HG03354 (cell line): ENCODE measurements around the gene HEATR5B.
"Not testable (repeated sequence)": the region's sequence is repeated elsewhere in the genome, so short reads cannot be mapped to it uniquely, and the experiment has no call there.

Source experiments
- ATAC-seq: cut with Tn5 transposase; IDR thresholded peaks from one replicate; pipeline ENCODE4 v1.9.1; 2021; ENCODE audit warnings: mild to moderate bottlenecking; ENCODE audit not compliant: unreplicated experiment, poor library complexity, severe bottlenecking

The HEATR5B gene

DNA sequence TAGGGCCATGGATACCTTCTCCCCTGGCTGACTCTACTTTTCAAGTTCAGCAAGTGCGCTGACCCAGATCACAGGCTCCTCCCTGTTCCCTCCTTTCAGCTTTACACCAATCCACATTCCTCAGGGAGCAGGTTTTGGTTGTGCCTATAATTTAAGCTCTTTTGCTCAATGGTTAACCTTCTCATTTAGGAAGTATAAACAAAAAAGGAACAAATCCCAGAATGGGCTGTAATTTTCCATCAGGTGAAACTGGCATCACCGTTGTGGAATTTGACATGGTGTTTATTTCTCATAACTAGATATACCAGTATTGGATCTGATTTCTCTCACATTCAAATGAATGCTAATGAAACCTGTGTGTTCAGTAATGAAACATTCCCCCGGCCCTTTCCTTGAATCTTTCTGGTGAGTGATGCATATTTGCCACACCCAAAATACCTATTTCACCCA lies 131.4 kb downstream of the HEATR5B start:
- ATAC-seq: no peak

DNA sequence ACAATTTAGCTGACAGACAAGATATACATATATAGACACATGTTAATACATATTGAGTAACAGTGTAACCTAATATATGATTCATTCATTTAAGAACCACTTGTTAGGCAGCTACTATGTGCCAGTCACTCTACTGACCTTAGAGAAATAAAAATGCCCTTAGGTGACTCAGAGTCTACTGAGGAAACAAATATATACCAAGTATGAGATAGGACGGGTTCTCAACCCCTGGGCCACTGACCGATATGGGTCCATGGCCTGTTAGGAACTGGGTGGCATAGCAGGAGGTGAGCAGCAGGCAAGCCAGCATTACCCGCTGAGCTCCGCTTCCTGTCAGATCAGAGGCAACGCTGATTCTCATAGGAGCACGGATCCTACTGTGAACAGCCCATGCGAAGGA lies 132.6 kb downstream of the HEATR5B start:
- no peak for ATAC-seq

DNA sequence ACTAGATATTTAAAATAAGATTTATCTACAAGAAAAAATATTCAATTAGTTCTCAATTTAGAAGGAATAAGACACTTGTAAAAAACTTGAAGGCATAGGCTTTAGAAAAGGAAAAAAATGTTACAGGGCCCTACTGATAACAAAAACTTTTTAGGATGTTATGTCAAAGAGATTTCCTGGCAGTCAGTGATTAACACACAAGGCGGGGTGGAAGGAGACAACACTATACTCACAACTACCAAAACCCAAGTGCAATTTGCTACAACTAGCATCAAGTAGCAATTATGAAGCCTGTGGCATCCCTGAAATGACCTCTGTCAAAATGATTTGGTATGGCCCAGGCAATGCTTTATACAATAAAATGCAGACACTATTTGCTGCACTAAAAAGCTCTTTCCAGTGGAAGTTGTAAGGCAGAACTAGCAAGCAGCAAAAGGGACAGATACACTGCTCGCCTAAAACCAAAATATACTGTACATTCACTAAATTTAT lies 133.1 kb downstream of the HEATR5B start:
- ATAC-seq: no peak

DNA sequence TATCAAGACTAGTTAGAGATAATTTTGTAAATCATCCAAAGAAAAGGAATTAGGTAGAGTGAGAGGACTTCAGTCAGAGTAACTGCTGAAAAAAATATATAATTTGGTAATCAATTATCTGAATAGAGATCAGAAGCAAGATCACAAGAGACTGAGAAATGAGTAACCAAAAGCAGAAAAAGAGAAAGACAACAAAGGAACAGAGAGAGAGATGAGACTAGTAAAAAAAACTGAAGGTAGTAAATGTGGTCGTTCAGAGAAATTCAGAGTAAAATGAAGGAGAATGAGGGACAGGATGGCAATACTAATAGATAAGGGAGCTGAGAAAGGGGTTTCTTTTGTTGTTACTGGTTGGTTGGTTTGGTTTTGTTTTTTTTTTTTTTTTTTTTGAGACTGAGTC lies 134.3 kb downstream of the HEATR5B start:
- ATAC-seq: no peak

DNA sequence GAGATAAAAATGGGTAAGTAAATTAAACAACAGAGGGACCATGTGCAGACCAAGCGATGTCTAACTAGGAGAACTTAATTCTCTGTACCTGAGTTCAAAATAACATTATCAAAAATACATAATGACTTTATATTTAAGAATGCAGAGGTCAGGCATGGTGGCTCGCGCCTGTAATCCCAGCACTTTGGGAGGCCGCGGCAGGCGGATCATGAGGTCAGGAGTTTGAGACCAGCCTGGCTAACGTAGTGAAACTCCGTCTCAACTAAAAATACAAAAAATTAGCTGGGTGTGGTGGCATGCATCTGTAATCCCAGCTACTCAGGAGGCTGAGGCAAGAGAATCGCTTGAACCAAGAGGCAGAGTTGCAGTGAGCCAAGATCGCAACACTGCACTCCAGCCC lies 138.9 kb downstream of the HEATR5B start:
- ATAC-seq: not testable (repeated sequence)

DNA sequence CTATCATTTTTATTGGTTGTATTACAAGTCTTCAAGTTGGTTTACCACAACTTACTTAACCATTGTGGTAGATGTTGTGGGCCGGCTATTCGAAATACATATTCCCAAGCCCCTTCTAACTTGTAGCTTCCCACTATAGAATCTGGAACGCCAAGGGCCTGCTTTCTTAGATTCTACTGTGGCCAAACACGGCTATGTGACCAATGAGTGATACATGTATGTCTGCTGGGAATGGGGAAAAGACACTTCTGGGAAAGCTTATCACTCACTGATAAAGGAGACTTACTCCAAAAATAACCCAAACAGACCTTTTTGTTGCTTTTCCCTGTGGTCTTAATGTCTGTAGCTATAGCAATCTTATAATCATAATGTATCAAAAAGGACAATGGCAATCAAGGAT lies 142.3 kb downstream of the HEATR5B start:
- ATAC-seq: no peak

DNA sequence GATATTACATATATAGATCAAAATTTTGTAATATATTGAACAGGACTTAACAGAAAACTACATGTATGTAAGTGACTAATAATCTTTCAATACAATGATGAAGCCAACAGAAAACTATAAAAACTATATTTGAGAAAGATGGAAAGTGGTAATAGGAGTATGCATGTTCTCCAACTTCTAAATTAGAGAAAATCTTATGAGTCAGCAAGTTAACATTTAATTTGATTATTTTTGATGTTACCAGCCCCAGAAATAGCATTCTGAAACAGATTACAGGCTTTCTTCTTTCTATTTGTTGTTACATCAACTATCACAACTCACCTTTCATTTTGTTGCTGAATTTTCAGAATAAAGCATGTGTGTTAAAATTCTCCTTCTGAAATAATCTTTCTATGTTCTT lies 147.6 kb downstream of the HEATR5B start:
- ATAC-seq: not testable (repeated sequence)

DNA sequence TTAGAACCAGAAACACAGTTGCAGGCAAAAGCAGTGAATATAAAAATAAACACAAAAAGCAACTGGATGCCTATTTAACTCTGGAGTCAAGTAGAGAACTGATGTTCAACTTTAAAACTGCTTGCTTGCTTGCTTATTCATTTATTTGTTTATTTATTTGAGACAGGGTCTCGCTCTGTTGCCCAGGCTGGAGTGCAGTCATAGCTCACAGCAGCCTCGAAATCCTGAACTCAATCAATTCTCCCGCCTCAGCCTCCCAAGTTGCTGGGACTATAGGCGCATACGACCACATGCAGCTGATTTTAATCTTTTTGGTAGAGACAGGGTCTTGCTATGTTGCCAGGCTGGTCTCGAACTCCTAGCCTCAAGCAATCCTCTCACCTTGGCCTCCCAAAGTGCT lies 152.5 kb downstream of the HEATR5B start:
- ATAC-seq: not testable (repeated sequence)
